Testis (tissue), 3 donors: Measurements from ENCODE around the gene SVEP1. TPM values are rescaled to one million over a fixed set of nuclear protein-coding genes. Genes with fewer than 3 reads are reported as not detected.

Experiments used
- DNase-seq: peaks from one replicate; pipeline ENCODE4 v3.0.0-alpha.2; 2019
- H3K27ac ChIP-seq, 2 donors: fragments of 200-600 bp; sonication (generic); one replicate each; pipeline ENCODE4 v1.5.1; 2019
- H3K27me3 ChIP-seq: fragments of 200-600 bp; sonication (generic); one replicate; pipeline ENCODE4 v1.5.1; 2019
- H3K36me3 ChIP-seq: fragments of 200-600 bp; sonication (generic); one replicate; pipeline ENCODE4 v1.5.1; 2017; ENCODE audit warnings: low read depth; ENCODE audit errors: missing control alignments
- H3K4me1 ChIP-seq: fragments of 200-600 bp; sonication (generic); one replicate; pipeline ENCODE4 v1.5.1; 2019
- H3K4me3 ChIP-seq, 2 donors: fragments of 200-600 bp; sonication (generic); one replicate each; pipeline ENCODE4 v1.5.1; 2017 to 2019
- H3K9me3 ChIP-seq: fragments of 200-600 bp; sonication (generic); one replicate; pipeline ENCODE4 v1.5.1; 2017
- POLR2A ChIP-seq: fragments of 450-650 bp; IDR thresholded peaks from one replicate; pipeline ENCODE4 v1.6.1; 2017; ENCODE audit warnings: antibody characterized with exemption, mild to moderate bottlenecking, moderate library complexity
- WGBS, 2 donors: methylation state at CpG; one replicate each; pipeline ENCODE4 v1.1.5; 2018; 5-methylcytosine and 5-hydroxymethylcytosine counted together
- intact Hi-C: fragments of 100-400 bp; cut with DNase I; formaldehyde crosslinking; loops from one replicate; pipeline ENCODE4 v1.15.1; 2023; ENCODE audit warnings: low total_unique reads
- polyA plus RNA-seq: library from polyadenylated mRNA; stranded (reverse); fragments of 350-450 nt; fragmentation: Illumina TruSeq; extraction: RNeasy Lipid Tissue Mini Kit (QIAGEN cat#74804); gene quantifications from one replicate; pipeline ENCODE4 v1.2.3, GENCODE V29; 2014; ENCODE audit warnings: low read depth, low replicate concordance; ENCODE audit not compliant: insufficient read depth
- total RNA-seq, 2 donors: library from RNA; depleted of rRNA; stranded (reverse); fragments of >200 nt; gene quantifications; one replicate each; pipeline ENCODE4 v1.2.3, GENCODE V29; 2016
- TF ChIP-seq, protein P1 (sequence below), 3 experiments: fragments of 450-650 bp in 2 of 3; fragments of 200-600 bp in 1 of 3; sonication (generic) in 1 of 3; IDR thresholded peaks; one replicate each; pipeline ENCODE4 v1.5.1; 2016 to 2019; ENCODE audit warnings: antibody characterized with exemption in 3 of 3, mild to moderate bottlenecking in 2 of 3, moderate library complexity in 1 of 3

SVEP1 gene
- total and polyA plus RNA-seq, 3 donors from 2014 or later: 4.6 to 7.9 (median 6.9) TPM

DNA sequence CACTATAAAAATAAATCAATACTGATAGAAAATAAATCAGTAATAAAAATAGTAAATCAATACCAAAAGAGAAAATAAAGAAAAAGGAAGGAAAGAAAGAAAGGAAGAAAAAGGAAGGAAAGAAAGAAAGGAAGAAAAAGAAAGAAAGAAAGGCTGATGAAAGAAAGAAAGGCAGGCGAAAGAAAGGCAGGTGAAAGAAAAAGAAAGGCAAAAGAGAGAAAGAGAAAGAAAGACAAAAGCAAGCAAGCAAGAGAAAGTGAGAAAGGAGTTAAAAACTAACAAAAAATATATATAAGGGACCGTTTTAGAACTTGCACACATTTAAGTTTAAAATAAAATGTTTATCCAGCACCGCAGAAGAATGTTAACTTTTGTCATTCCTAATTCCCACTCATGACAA lies 116.0 kb downstream of the SVEP1 start:
- Histone ChIP-seq H3K36me3 (no peaks in the 10 kb centered on the region), H3K27me3 (no peaks in the 10 kb centered on the region), H3K4me3 (no peak overlapping the region), H3K4me1 (no peaks in the 10 kb centered on the region), H3K27ac (no peak overlapping the region), H3K9me3 (no peaks in the 10 kb centered on the region)
- TF ChIP-seq, protein P1, sequence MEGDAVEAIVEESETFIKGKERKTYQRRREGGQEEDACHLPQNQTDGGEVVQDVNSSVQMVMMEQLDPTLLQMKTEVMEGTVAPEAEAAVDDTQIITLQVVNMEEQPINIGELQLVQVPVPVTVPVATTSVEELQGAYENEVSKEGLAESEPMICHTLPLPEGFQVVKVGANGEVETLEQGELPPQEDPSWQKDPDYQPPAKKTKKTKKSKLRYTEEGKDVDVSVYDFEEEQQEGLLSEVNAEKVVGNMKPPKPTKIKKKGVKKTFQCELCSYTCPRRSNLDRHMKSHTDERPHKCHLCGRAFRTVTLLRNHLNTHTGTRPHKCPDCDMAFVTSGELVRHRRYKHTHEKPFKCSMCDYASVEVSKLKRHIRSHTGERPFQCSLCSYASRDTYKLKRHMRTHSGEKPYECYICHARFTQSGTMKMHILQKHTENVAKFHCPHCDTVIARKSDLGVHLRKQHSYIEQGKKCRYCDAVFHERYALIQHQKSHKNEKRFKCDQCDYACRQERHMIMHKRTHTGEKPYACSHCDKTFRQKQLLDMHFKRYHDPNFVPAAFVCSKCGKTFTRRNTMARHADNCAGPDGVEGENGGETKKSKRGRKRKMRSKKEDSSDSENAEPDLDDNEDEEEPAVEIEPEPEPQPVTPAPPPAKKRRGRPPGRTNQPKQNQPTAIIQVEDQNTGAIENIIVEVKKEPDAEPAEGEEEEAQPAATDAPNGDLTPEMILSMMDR (IDR thresholded peaks at IDR 0.05): no peak
- TF ChIP-seq POLR2A: no peak
- 79 to 83% methylated on average over 3 of the region's 3 CpGs for WGBS, 2 donors
- DNase-seq: no peak
- intact Hi-C loops: no loop called here

DNA sequence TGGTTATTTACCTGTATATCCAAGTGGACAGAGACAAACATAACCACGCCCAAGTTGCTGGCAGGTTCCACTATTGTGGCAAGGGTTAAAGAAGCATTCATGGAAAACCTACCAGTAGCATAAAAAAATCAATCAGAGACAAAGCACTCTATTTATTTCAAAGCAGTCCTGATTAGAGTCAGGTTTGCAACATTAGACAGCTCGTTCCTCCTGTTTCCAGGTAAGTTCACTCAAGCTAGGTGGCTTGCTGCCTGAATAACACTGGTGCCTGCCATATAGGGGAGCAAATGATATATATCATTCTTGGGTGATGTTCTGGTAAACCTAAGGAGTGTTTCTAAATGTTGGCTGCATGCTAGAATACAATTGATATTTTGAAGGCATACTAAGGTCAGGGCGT lies 122.3 kb downstream of the SVEP1 start:
- H3K4me3 ChIP-seq: no peak overlapping the region
- no peak overlapping the region for H3K27ac ChIP-seq
- intact Hi-C loops: no loop called here
- TF ChIP-seq, protein P1 (IDR thresholded peaks at IDR 0.05): no peak
- no peak for TF ChIP-seq POLR2A
- WGBS, 2 donors: 83 to 85% methylated on average over 3 of the region's 3 CpGs
- no peaks in the 10 kb centered on the region for H3K9me3 ChIP-seq
- H3K27me3 ChIP-seq: no peaks in the 10 kb centered on the region
- no peak for DNase-seq
- no peaks in the 10 kb centered on the region for H3K36me3 ChIP-seq
- no peaks in the 10 kb centered on the region for H3K4me1 ChIP-seq

DNA sequence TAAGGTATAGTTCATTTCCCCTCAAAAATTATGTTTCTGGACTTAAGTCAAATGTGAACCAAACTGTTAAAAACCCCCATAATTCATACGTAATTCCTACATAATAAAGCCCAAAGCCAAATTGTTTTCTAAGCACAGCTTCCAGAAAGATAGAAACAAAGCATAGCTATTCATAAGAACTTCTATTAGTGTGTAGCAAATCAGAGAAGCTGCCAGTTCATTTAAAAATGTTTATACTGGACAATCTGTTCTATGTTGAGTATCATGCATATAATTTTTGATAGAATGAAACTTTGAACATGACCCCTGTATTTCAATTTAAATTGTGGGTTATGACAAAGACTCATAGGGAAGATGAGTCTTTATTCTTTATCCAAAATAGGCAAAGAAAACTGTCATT lies 122.9 kb downstream of the SVEP1 start:
- Histone ChIP-seq H3K9me3 (no peaks in the 10 kb centered on the region), H3K4me1 (no peaks in the 10 kb centered on the region), H3K36me3 (no peaks in the 10 kb centered on the region), H3K27me3 (no peaks in the 10 kb centered on the region), H3K27ac (no peak overlapping the region), H3K4me3 (no peak overlapping the region)
- no peak for DNase-seq
- TF ChIP-seq POLR2A: no peak
- TF ChIP-seq, protein P1 (IDR thresholded peaks at IDR 0.05): no peak
- WGBS, 2 donors: 0% methylated on average over 1 of the region's 1 CpG
- intact Hi-C loops: no loop called here

DNA sequence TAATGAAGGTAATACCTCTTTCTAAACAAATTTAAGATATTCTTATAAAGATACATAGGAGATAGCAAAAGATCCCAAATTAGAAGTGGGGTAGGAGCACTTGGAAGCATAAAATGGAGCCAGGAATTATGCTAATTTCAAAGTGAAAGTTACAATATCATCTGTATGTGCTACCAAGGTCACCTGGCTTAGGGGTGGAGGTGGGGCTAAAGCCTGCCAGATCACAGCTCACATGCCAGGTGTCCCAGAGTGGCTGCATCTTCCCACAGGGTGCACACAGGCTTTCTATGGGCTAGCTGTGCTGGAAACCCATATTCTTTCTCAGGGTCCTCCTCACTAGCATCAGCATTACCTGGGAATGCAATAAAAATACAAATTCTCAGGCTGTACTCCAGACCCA lies 123.7 kb downstream of the SVEP1 start:
- H3K4me1 ChIP-seq: no peaks in the 10 kb centered on the region
- no peaks in the 10 kb centered on the region for H3K27me3 ChIP-seq
- TF ChIP-seq, protein P1 (IDR thresholded peaks at IDR 0.05): no peak
- no peak for DNase-seq
- no peaks in the 10 kb centered on the region for H3K9me3 ChIP-seq
- intact Hi-C loops: no loop called here
- H3K27ac ChIP-seq: no peak overlapping the region
- H3K36me3 ChIP-seq: no peaks in the 10 kb centered on the region
- no peak overlapping the region for H3K4me3 ChIP-seq

DNA sequence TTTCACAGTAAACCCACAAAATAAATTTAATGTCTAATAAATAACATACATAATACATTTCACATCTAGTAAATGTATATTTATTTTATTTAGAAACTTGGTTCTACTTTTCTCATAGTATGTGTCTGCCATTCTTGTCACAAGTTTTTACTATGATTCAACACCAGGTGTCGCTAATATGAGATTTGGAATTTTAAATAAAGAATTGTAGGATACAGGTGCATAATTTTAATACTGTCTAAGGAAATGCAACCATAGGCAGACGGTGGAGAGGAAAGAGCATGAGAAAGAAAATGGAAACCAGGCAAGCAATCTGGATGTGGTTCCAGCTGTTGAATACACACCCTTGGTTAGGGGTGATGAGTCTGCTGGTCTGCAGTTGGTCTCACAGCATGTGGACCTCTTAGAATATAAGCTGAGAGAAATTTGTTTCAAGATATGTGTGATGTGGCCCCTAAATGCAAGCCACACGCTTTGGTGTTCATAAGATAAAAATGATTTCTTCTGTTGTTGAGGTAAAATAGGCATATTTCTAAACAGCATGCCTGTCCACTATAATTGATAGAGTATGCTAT lies 127.2 kb downstream of the SVEP1 start:
- H3K4me3 ChIP-seq: no peak overlapping the region
- intact Hi-C loops: no loop called here
- no peaks in the 10 kb centered on the region for H3K36me3 ChIP-seq
- 48 to 54% methylated on average over 3 of the region's 3 CpGs for WGBS, 2 donors
- no peaks in the 10 kb centered on the region for H3K4me1 ChIP-seq
- TF ChIP-seq, protein P1 (IDR thresholded peaks at IDR 0.05): peak in 1 of 3 experiments; percentile 27
- no peak for TF ChIP-seq POLR2A
- no peak for DNase-seq
- no peaks in the 10 kb centered on the region for H3K27me3 ChIP-seq
- no peaks in the 10 kb centered on the region for H3K9me3 ChIP-seq
- no peak overlapping the region for H3K27ac ChIP-seq
